GM18519 (cell line): ENCODE results near the gene GGPS1.
A peak's percentile ranks its signal among the peaks of the same experiment; 100 is the strongest.
"Not testable (repeated sequence)": the region's sequence is repeated elsewhere in the genome, so short reads cannot be mapped to it uniquely, and the experiment has no call there.

ENCODE experiments used
- ATAC-seq: cut with Tn5 transposase; IDR thresholded peaks from one replicate; pipeline ENCODE4 v1.9.1; 2021; ENCODE audit warnings: mild to moderate bottlenecking, moderate library complexity; ENCODE audit not compliant: unreplicated experiment, low FRiP score

GGPS1 gene

GRCh38 chr1:235336903-235337302, 8.5 kb downstream of the GGPS1 start:
- no peak for ATAC-seq

- ATAC-seq: no peak
Observed at GRCh38 chr1:235339746-235340145, 11.4 kb downstream of the GGPS1 start.

GRCh38 chr1:235341334-235341733, 13.0 kb downstream of the GGPS1 start:
- no peak for ATAC-seq

- no peak for ATAC-seq
Observed at GRCh38 chr1:235342039-235342438, 13.7 kb downstream of the GGPS1 start.

- no peak for ATAC-seq
Observed at GRCh38 chr1:235342471-235342870, 14.1 kb downstream of the GGPS1 start.

GRCh38 chr1:235343726-235344125, 15.4 kb downstream of the GGPS1 start:
- ATAC-seq: no peak

- ATAC-seq: no peak
Observed at GRCh38 chr1:235351441-235351840, 23.1 kb downstream of the GGPS1 start.

- no peak for ATAC-seq
Observed at GRCh38 chr1:235351898-235352297, 23.5 kb downstream of the GGPS1 start.

- ATAC-seq: no peak
Observed at GRCh38 chr1:235357485-235358373, 29.4 kb downstream of the GGPS1 start.

GRCh38 chr1:235358899-235359298, 30.5 kb downstream of the GGPS1 start:
- no peak for ATAC-seq

GRCh38 chr1:235364189-235364588, 35.8 kb downstream of the GGPS1 start:
- not testable (repeated sequence) for ATAC-seq

- ATAC-seq: no peak
Observed at GRCh38 chr1:235366286-235366685, 37.9 kb downstream of the GGPS1 start.

- ATAC-seq: peak; percentile 100
Observed at GRCh38 chr1:235367000-235367908, 38.9 kb downstream of the GGPS1 start, which contains the start of gene TBCE. TSS of gene TBCE (plus strand) at chr1:235367427. CDS start at chr1:235380050, 12,623 bp downstream.

GRCh38 chr1:235368428-235368827, 40.1 kb downstream of the GGPS1 start:
- no peak for ATAC-seq

GRCh38 chr1:235369802-235370201, 41.4 kb downstream of the GGPS1 start:
- ATAC-seq: no peak

GRCh38 chr1:235375919-235376605, 47.7 kb downstream of the GGPS1 start:
- no peak for ATAC-seq

GRCh38 chr1:235378134-235378735, 49.9 kb downstream of the GGPS1 start:
- not testable (repeated sequence) for ATAC-seq

- ATAC-seq: not testable (repeated sequence)
Observed at GRCh38 chr1:235381955-235382739, 53.8 kb downstream of the GGPS1 start.

GRCh38 chr1:235385633-235386032, 57.3 kb downstream of the GGPS1 start:
- ATAC-seq: not testable (repeated sequence)
